Stomach (tissue), 9 donors: ENCODE results near the gene ZNRF2. TPM values are rescaled to one million over a fixed set of nuclear protein-coding genes. Genes with fewer than 3 reads are reported as not detected.

Source experiments
- DNase-seq, 2 donors: peaks; one replicate each; pipeline versions ENCODE4 v3.0.0 to v3.0.0-alpha.2; 2013 to 2019
- H3K27ac ChIP-seq, 5 donors: fragments of 200-600 bp in 4 of 5; sonication (generic) in 4 of 5; one replicate each; pipeline ENCODE4 v1.5.1; 2013 to 2019; ENCODE audit warnings: mild to moderate bottlenecking in 1 of 5, moderate library complexity in 1 of 5
- H3K27me3 ChIP-seq, 3 donors: fragments of 200-600 bp; sonication (generic); one replicate each; pipeline ENCODE4 v1.5.1; 2017 to 2019; ENCODE audit warnings: mixed run types in 1 of 3
- H3K36me3 ChIP-seq, 4 donors: fragments of 200-600 bp; sonication (generic); 1 replicate in 3 of 4; 2 replicates in 1 of 4; pipeline ENCODE4 v1.5.1; 2016 to 2019
- H3K4me1 ChIP-seq, 4 donors: fragments of 200-600 bp; sonication (generic); one replicate each; pipeline ENCODE4 v1.5.1; 2016 to 2019
- H3K4me3 ChIP-seq, 4 donors: fragments of 200-600 bp; sonication (generic) in 3 of 4; one replicate each; pipeline ENCODE4 v1.5.1; 2016 to 2019; ENCODE audit warnings: mild to moderate bottlenecking in 1 of 4
- H3K9me3 ChIP-seq, 4 donors: fragments of 200-600 bp; sonication (generic); one replicate each; pipeline ENCODE4 v1.5.1; 2016 to 2019
- CTCF ChIP-seq, 7 experiments: fragments of 450-650 bp in 4 of 7; fragments of 200-600 bp in 3 of 7; sonication (generic) in 3 of 7; IDR thresholded peaks; one replicate each; pipeline ENCODE4 v1.5.1; 2016 to 2019; ENCODE audit warnings: antibody characterized with exemption in 7 of 7, control low read depth in 2 of 7, mild to moderate bottlenecking in 1 of 7
- EP300 ChIP-seq: sonication (generic); formaldehyde crosslinking; IDR thresholded peaks from one replicate; pipeline ENCODE4 v1.6.1; 2017; ENCODE audit warnings: antibody characterized with exemption
- POLR2A ChIP-seq, 4 donors: fragments of 450-650 bp; IDR thresholded peaks; one replicate each; pipeline ENCODE4 v1.6.1; 2016; ENCODE audit warnings: antibody characterized with exemption in 4 of 4, control low read depth in 2 of 4, mild to moderate bottlenecking in 1 of 4, moderate library complexity in 1 of 4
- POLR2AphosphoS5 ChIP-seq, 3 donors: sonication (generic); formaldehyde crosslinking; IDR thresholded peaks; one replicate each; pipeline ENCODE4 v1.6.1; 2016; ENCODE audit warnings: antibody characterized with exemption in 3 of 3
- WGBS, 5 donors: extraction: QIAGEN DNeasy Blood & Tissue Kit in 3 of 5; methylation state at CpG; one replicate each; pipeline versions ENCODE4 v1.1.5 to v1.1.7; 2013 to 2018; 5-methylcytosine and 5-hydroxymethylcytosine counted together
- intact Hi-C: fragments of 100-400 bp; cut with DNase I; formaldehyde crosslinking; loops from one replicate; pipeline ENCODE4 v1.15.1; 2023; ENCODE audit warnings: low total_unique reads
- polyA plus RNA-seq, 3 donors: library from polyadenylated mRNA; stranded (reverse); fragments of 200-250 nt; gene quantifications; one replicate each; pipeline ENCODE4 v1.2.3, GENCODE V29; 2013
- total RNA-seq, 5 donors: library from RNA; depleted of rRNA; stranded (reverse); fragments of >200 nt; gene quantifications; one replicate each; pipeline versions ENCODE4 v1.1.0 to v1.2.3, GENCODE V29; 2014 to 2016
- donor health status: healthy with polysubstance abuse.
- donor health status: Bipolar disorder and iron deficiency.
- donor health status: healthy.

Gene ZNRF2
- total and polyA plus RNA-seq, 8 donors: 5.4 to 209 (median 23.6) TPM

- Histone ChIP-seq H3K27me3 (no peaks in the 10 kb centered on the region), H3K36me3 (no peaks in the 10 kb centered on the region), H3K27ac (no peak overlapping the region), H3K4me3 (no peak overlapping the region), H3K9me3 (no peaks in the 10 kb centered on the region), H3K4me1 (no peaks in the 10 kb centered on the region)
- DNase-seq: peak in 1 of 2 donors; percentile 40
- intact Hi-C loops: no loop called here
- WGBS, 5 donors: 68 to 74% (median 68%) methylated on average over 7 of the region's 7 CpGs
- no peak for TF ChIP-seq POLR2A (IDR thresholded peaks at IDR 0.05)
- no peak for TF ChIP-seq POLR2AphosphoS5 (IDR thresholded peaks at IDR 0.05)
- TF ChIP-seq CTCF (IDR thresholded peaks at IDR 0.05): no peak
- no peak for TF ChIP-seq EP300
Observed at GRCh38 chr7:30396389-30396788, 112.0 kb downstream of the ZNRF2 start.

GRCh38 chr7:30403477-30403876, 119.1 kb downstream of the ZNRF2 start:
- H3K36me3 ChIP-seq: peaks cover 0 to 12% (median 2%) of the 10 kb centered on the region in 4 donors
- H3K27me3 ChIP-seq: no peaks in the 10 kb centered on the region
- H3K9me3 ChIP-seq: no peaks in the 10 kb centered on the region
- TF ChIP-seq POLR2AphosphoS5 (IDR thresholded peaks at IDR 0.05) (no peak), CTCF (IDR thresholded peaks at IDR 0.05) (no peak), EP300 (no peak), POLR2A (IDR thresholded peaks at IDR 0.05) (no peak)
- H3K27ac ChIP-seq: no peak overlapping the region
- H3K4me1 ChIP-seq: no peaks in the 10 kb centered on the region
- H3K4me3 ChIP-seq: no peak overlapping the region
- intact Hi-C loops: no loop called here
- DNase-seq: no peak
- 88 to 95% (median 93%) methylated on average over 3 of the region's 3 CpGs for WGBS, 5 donors

GRCh38 chr7:30405179-30405578, 120.8 kb downstream of the ZNRF2 start:
- WGBS, 5 donors: 86 to 97% (median 95%) methylated on average over 2 of the region's 2 CpGs
- intact Hi-C loops: no loop called here
- no peak overlapping the region for H3K27ac ChIP-seq
- DNase-seq: no peak
- no peaks in the 10 kb centered on the region for H3K4me1 ChIP-seq
- no peaks in the 10 kb centered on the region for H3K9me3 ChIP-seq
- peaks cover 0 to 12% (median 2%) of the 10 kb centered on the region in 4 donors for H3K36me3 ChIP-seq
- TF ChIP-seq POLR2AphosphoS5 (IDR thresholded peaks at IDR 0.05): no peak
- TF ChIP-seq EP300: no peak
- no peak for TF ChIP-seq POLR2A (IDR thresholded peaks at IDR 0.05)
- no peak for TF ChIP-seq CTCF (IDR thresholded peaks at IDR 0.05)
- no peak overlapping the region for H3K4me3 ChIP-seq
- no peaks in the 10 kb centered on the region for H3K27me3 ChIP-seq

GRCh38 chr7:30406664-30407425, 122.4 kb downstream of the ZNRF2 start:
- no peak for DNase-seq
- H3K4me1 ChIP-seq: no peaks in the 10 kb centered on the region
- intact Hi-C loops: no loop called here
- peaks cover 0 to 12% (median 2%) of the 10 kb centered on the region in 4 donors for H3K36me3 ChIP-seq
- no peak overlapping the region for H3K4me3 ChIP-seq
- no peaks in the 10 kb centered on the region for H3K9me3 ChIP-seq
- no peak overlapping the region for H3K27ac ChIP-seq
- H3K27me3 ChIP-seq: no peaks in the 10 kb centered on the region
- WGBS, 5 donors: 88 to 91% (median 90%) methylated on average over 13 of the region's 13 CpGs
- TF ChIP-seq POLR2AphosphoS5 (IDR thresholded peaks at IDR 0.05) (no peak), CTCF (IDR thresholded peaks at IDR 0.05) (no peak), EP300 (no peak), POLR2A (IDR thresholded peaks at IDR 0.05) (no peak)
